Tibial nerve (tissue), 4 donors: ENCODE data around the gene SLC24A3.

Experiments used
- CTCF ChIP-seq, 5 experiments: fragments of 200-600 bp in 3 of 5; fragments of 450-650 bp in 2 of 5; sonication (generic) in 3 of 5; IDR thresholded peaks; one replicate each; pipeline ENCODE4 v1.5.1; 2016 to 2019; ENCODE audit warnings: antibody characterized with exemption in 5 of 5, mild to moderate bottlenecking in 3 of 5, moderate library complexity in 2 of 5
- EP300 ChIP-seq, 2 donors: sonication (generic); formaldehyde crosslinking; IDR thresholded peaks; one replicate each; pipeline ENCODE4 v1.6.1; 2017; ENCODE audit warnings: antibody characterized with exemption in 2 of 2, mild to moderate bottlenecking in 1 of 2
- POLR2A ChIP-seq, 2 donors: fragments of 450-650 bp; IDR thresholded peaks; one replicate each; pipeline ENCODE4 v1.6.1; 2017; ENCODE audit warnings: antibody characterized with exemption in 2 of 2, mild to moderate bottlenecking in 2 of 2, moderate library complexity in 2 of 2

DNA sequence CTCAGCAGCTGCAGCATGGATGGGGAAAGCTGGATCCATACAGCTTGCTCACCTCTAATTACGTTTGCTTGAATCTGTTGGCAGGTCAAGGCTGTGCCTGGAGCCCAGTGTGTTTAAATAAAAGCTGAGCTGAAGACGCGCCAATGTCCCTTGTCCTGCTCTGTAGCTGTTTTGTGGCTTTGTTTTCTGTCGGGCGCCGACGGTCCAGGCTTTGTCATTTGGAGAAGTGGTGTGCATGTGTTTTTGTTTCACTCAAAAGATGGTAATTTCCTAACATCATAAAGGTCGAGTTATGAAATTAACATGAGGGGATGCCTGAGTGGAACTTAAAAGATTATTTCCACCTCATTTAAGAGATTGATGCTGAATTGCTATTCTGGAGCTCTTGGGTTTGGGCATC lies 107.6 kb downstream of the SLC24A3 start:
- TF ChIP-seq CTCF (IDR thresholded peaks at IDR 0.05), result no peak
- TF ChIP-seq POLR2A (IDR thresholded peaks at IDR 0.05), result no peak
- no peak for TF ChIP-seq EP300 (IDR thresholded peaks at IDR 0.05)
